HEK293 (cell line): Measurements from ENCODE around the gene ATP11C.

Experiments
- KLF8 ChIP-seq: fragments of 450-650 bp; formaldehyde crosslinking; IDR thresholded peaks from 2 replicates; pipeline ENCODE4 v1.5.1; 2016; ENCODE audit warnings: missing biosample characterization, missing genetic modification characterization
- MYNN ChIP-seq: fragments of 450-650 bp; formaldehyde crosslinking; IDR thresholded peaks from 2 replicates; pipeline ENCODE4 v1.5.1; 2016; ENCODE audit warnings: missing biosample characterization, missing genetic modification characterization, borderline replicate concordance
- ZFP3 ChIP-seq: fragments of 450-650 bp; formaldehyde crosslinking; IDR thresholded peaks from 2 replicates; pipeline ENCODE4 v1.5.1; 2016; ENCODE audit warnings: low read depth, missing biosample characterization, missing genetic modification characterization
- ZFP69B ChIP-seq: fragments of 450-650 bp; formaldehyde crosslinking; IDR thresholded peaks from 2 replicates; pipeline ENCODE4 v1.5.1; 2016; ENCODE audit warnings: missing biosample characterization, missing genetic modification characterization
- ZNF510 ChIP-seq: fragments of 450-650 bp; formaldehyde crosslinking; IDR thresholded peaks from 2 replicates; pipeline ENCODE4 v1.5.1; 2018; ENCODE audit warnings: mild to moderate bottlenecking, missing genetic modification characterization, missing biosample characterization; ENCODE audit not compliant: insufficient replicate concordance
- ZNF558 ChIP-seq: fragments of 450-650 bp; formaldehyde crosslinking; IDR thresholded peaks from 2 replicates; pipeline ENCODE4 v1.5.1; 2016; ENCODE audit warnings: missing biosample characterization, missing genetic modification characterization
- TF ChIP-seq, protein P1 (sequence below): fragments of 450-650 bp; formaldehyde crosslinking; IDR thresholded peaks from 2 replicates; pipeline ENCODE4 v1.5.1; 2016; ENCODE audit warnings: missing biosample characterization, missing genetic modification characterization

DNA sequence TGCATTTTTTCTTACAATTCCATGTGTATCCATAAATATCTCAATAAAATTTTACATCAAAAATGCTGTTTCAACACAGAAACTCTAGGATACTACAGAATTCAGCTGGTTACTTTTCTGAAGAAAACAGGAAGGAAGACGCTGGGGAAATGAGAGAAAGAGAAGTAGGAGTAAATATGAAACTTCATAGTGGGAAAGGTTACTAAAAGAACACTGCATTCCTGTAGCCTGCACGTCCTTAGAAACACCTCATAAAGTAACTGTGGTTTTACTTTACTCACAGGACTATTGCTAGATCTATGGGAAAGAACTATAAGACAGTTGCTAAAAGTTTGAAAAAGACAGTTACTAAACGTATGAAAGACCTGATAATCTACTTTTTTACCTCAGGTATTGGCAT, 23.1 kb downstream of the ATP11C start:
- TF ChIP-seq, protein P1, sequence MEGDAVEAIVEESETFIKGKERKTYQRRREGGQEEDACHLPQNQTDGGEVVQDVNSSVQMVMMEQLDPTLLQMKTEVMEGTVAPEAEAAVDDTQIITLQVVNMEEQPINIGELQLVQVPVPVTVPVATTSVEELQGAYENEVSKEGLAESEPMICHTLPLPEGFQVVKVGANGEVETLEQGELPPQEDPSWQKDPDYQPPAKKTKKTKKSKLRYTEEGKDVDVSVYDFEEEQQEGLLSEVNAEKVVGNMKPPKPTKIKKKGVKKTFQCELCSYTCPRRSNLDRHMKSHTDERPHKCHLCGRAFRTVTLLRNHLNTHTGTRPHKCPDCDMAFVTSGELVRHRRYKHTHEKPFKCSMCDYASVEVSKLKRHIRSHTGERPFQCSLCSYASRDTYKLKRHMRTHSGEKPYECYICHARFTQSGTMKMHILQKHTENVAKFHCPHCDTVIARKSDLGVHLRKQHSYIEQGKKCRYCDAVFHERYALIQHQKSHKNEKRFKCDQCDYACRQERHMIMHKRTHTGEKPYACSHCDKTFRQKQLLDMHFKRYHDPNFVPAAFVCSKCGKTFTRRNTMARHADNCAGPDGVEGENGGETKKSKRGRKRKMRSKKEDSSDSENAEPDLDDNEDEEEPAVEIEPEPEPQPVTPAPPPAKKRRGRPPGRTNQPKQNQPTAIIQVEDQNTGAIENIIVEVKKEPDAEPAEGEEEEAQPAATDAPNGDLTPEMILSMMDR: no peak
- TF ChIP-seq MYNN (no peak), ZNF558 (tag by site-specific recombination) (no peak), ZFP3 (tag by site-specific recombination) (no peak), ZNF510 (tag by site-specific recombination) (no peak), ZFP69B (tag by site-specific recombination) (no peak), KLF8 (tag by site-specific recombination) (no peak)
